Measurements from ENCODE around the gene P4HA1.
A peak's percentile ranks its signal among the peaks of the same experiment; 100 is the strongest.

The P4HA1 gene

DNA sequence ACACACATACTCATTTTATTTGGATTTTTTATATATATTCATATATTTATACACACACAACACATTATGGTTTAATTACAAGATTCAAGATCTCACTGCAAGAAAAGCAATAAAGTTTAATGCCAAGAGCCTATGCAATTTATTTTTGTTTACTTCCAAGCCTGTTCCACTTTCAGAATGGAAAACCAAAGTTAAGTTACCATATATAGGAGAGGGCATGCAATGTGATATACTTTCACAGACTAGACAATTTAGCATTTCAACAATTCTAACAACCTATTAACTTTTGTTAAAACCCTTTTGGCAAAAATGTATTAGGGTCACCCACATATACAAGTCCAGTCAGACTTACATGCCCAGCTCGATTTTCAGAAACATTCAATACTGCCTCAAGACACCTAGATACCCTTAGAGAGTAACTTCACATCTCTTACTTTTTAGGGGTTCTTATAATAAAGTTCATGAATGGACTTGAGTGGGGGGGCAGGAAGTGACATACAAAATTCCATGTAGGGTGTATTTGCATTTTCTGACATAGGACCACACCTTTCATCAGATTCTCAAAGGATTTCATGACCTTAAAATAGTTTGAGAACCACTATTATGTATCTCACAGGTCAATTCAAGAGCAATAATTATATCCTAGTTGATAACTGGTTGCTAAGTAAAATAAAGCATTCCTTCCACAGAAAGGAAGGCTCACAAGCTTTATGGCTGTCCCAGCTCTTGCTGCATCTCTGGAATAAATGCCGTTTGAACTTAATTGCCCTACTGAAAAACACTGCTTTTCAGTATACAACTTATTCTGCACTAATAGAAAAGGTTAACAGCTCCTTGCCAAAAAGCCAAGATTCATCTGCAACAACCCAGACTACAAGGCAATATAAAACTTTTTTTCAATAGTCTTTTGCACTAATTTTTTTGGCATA lies 2.5 kb downstream of the P4HA1 start:
- DNase-seq = no peak

DNA sequence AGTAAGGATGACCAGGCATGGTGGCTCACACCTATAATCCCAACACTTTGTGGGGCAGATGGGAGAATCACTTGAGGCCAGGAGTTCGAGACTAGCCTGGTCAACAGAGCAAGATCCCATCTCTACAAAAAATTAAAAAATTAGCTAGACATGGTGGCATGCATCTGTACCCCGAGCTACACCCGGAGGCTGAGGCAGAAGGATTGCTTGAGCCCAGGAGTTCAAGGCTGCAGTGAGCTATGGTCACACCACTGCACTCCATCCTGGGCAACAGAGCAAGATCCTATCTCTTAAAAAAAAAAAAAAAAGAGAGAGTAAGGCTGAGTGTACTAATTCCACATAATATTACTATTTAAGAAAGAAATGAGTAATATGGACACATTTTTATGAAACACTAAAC lies 3.8 kb downstream of the P4HA1 start:
- no peak for DNase-seq

DNA sequence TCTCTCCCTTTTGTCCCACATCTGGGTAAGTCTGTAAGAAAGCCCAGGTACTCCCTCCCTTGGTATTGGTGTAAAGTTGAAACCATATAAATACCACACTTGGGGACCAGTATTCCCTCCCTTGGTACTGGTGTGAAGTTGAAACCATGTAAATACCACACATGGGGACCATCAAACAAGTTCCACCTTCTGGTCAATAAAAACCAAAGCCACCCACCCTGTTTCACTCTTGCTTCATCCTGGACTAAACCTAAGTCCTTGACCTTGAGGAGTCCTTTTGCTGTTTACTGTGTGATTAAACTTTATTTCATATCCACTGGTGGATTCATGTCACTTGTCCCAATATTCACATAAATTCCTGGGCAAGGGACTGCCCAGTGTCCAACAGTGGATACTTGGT lies 8.4 kb downstream of the P4HA1 start:
- DNase-seq = no peak

DNA sequence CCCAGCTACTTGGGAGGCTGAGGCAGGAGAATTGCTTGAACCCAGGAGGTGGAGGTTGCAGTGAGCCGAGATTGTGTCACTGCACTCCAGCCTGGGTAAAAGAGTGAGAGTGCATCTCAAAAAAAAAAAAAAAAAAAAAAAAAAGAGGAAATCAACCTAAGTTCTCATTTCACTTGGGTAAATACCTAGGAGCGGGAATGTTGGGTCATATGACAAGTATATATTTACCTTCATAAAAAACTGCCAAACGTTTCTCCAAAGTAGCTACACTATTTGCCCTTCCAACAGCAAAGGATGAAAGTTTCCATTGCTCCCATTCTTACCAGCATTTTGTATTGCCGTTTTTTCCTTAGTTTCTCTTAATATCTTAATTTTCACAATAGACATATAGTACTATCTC lies 9.8 kb downstream of the P4HA1 start:
- DNase-seq = no peak

DNA sequence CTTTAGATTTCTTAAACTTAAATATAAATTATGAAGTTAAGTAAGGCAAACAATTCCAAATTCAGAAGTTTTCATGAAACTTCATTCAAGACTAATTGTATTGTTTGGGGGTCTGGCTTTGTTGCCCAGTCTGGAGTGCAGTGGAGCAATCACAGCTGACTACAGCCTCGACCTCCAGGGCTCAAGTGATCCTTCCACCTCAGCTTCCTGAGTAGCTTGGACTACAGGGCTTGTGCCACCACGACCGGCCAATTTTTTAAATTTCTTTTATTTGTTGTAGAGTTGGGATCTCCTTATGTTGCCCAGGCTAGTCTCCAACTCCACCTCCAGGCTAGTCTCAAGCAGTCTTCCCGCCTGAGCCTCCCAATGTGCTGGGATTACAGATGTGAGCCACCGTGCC lies 12.5 kb downstream of the P4HA1 start:
- no peak for DNase-seq

DNA sequence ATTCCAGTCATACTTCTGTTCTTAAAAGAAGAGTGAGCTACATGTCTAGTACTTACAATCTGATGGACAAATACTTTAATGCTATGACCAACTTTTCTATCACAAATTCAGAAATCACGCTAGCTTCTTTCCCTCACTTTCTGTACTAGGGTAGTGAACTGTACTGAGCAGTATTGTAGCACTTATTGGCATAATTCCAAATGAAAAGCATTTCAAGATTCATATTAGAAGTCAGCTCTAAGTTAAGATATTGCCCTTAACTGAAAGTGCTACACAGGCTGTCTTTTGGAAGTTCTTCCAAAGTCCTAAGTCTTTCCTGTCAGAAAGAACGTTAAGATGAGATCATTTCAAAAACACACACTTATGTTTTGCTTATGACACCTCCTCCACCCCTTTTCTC lies 13.4 kb downstream of the P4HA1 start:
- no peak for DNase-seq

DNA sequence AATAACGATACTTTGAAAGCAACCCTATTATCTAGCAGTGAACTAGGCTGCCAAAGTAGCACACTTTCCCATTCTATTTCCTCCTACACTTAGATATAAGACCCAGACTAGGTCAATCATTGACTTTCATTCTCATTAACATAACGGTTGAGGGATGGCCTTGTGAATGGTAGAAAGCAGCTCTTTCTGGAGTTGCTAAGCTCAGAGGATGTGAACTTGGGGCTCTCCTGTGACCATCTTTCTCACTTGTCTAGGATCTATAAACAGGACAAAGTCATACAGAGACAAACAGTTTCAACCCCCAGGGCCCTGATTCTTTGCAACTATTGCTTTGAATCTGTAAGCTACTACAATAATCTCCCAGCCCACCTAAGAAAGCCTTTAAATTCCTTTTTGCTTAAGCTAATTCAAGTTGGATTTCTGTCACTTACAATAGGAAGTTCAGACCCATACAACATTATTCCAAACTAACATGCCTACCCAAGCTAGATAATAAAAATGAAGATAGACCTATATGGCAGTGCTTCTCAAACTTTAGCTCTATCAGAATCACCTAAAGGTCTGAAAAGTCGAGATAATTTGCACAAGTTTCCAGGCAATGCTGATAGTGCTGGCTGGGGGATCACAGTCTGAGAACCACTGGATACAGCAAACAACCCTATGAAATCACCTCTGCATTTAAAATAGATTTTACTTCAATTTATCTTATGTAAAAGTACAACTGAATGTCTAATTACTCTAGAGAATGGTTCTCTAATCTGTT lies 16.7 kb downstream of the P4HA1 start:
- DNase-seq = no peak

DNA sequence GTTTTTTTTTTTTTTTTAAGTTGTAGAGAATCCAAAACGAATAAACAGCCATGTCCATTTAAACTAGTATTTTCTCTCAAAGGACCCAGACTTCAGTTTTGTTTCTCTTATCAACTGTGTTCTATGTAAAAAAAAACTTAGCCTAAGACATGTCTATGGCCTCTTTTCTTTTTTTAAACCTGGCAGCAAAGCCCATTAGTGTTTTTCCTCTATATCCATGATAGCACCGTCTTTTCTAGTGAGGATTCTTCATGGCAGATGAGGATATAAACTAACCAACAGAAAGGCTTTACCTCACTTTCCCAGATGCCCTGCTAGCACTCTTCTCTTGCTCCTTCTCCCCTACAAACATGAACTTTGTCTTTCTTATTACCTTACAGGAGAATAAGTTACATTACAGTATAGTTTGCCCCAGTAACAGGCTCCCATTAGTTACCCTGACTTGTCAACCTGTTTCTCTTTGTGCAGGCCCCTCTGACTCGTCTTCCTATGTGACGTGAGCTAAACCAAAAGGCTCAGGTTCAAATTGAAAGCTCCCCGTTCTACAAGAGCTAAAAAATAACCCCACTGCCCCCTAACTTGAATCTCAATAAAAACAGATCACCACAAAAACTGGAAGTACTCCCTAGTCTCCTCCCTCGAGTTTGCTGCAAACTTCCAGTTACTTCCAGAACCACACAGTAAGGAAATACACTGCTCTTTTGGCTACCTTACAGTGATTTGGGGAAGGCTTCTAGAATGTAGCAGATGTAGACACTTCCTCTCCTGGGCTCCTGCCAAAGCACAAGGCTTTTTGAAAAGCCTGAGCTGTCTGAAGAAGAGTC lies 20.1 kb downstream of the P4HA1 start:
- no peak for DNase-seq

DNA sequence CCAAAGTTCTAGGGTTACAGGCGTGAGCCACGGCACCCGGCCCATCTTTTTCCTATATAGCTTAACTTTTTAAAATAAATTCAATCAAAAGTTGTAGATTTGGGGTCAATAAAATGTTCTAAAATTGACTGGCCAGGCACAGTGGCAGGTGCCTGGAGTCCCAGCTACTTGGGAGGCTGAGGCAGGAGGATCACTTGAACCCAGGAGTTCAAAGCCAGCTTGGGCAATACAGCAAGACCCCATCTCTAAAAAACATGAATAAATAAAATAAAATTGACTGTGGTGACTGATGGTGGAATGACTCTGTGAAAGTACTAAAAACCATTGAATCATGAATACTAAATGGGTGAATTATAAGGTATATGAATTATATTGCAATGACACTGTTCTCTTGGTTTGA lies 20.8 kb downstream of the P4HA1 start:
- DNase-seq = no peak

DNA sequence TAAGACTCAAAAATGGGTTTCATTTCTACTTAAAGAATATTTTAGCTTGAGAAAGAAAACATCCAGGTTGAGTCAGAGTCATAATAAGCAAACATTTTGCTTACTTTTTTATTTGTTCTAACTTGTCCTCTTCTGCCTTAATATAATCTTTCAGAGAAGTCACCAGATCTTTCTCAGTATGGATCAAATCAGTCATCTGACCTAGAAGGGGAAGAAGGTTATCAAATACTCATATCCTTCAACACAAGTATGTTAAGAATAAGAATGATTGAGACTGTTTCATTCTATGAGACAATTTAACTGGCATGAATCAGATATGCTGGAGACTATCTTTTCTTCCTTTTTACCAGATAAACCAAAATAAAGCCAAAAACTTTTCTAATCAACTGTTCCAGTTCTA lies 23.0 kb downstream of the P4HA1 start:
- DNase-seq = no peak

DNA sequence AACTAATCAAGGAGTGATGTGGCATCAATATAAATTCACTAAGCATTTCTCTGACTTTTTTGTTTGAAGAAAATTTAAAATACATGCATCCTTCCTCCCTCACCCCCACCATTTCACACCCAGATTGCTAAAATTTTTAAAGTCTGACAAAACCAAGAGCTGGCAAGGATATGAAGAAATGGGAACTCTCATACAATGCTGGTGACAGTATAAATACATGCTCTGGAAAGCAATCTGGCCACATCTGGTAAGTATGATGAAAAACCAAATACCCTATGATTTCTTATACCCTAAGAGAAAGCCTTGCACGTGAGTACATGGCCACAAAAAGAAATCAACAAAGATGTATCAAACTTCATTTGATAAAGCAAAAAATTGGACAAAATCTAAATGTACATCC lies 31.2 kb downstream of the P4HA1 start:
- DNase-seq = no peak

DNA sequence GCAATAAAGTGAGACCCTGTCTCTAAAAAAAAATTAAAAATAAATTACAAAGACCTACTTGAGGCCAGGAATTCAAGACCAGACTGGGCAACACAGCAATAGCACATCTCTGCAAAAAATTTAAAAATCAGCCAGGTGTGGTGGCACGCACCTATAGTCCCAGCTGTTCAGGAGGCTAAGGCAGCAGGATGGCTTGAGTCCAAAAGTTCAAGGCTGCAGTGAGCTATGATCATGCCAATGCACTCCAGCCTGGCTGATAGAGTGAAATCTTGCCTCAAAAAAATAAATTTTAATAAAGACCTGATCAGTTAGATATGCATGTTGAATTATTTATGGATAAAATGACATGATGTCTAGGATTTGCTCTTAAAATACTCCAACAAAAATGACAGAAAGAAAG lies 34.9 kb downstream of the P4HA1 start:
- DNase-seq = no peak

DNA sequence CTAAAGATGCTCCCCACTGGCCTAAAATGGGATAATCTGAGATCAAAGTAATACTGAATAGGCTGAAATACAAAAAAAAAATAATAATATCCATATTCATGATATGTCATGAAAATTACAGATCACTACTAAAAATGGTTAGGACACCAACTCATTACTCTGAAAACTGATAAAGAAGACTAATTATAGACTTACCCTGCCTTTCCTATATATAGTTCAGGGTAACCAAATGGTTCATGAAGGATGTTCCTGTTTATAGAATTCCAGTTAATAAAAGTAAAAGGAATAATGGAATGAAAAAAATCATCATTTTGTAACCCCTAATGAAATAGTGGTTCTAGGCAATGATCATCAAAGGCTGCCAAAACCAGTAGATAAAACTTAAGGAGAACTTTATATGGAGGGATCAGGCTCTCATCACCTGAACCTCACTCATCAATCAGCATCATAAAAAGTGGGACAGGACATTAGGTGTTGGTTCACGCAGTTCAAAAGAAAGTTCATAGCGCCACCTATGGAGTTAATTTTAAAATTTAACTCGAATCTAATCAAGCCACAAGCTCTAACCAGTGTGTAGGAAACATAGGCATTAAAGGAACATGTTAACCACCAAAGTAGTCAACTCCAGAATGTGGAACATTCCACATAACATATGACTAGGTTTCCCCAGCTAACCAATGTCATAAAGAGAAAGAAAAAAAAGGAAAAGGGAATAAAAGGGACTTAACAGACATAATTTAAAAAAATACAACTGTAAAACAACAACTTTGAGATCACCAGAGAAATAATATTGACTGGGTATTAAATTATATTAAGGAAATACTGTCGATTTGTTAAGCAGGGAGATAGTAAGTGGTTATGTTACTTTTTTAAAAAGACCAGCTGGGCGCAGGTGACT lies 35.7 kb downstream of the P4HA1 start:
- peak; percentile 2 for DNase-seq

DNA sequence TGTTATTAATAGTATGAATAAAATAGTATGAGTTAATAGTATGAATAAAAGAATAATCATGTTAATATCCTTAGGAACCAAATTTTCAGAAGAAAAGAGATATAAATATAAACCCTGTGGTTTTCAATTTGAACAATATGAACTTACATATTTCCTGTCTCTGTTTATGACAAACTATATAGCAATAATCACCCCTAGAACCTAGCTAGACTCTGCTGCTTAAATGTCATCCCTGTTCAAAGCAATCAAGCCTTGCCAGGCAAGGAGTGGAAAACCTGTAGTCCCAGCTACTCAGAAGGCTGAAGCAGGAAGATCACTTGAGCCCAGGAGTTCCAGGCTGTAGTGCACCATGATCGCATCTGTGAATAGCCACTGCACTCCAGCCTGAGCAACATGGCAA lies 36.5 kb downstream of the P4HA1 start:
- no peak for DNase-seq

DNA sequence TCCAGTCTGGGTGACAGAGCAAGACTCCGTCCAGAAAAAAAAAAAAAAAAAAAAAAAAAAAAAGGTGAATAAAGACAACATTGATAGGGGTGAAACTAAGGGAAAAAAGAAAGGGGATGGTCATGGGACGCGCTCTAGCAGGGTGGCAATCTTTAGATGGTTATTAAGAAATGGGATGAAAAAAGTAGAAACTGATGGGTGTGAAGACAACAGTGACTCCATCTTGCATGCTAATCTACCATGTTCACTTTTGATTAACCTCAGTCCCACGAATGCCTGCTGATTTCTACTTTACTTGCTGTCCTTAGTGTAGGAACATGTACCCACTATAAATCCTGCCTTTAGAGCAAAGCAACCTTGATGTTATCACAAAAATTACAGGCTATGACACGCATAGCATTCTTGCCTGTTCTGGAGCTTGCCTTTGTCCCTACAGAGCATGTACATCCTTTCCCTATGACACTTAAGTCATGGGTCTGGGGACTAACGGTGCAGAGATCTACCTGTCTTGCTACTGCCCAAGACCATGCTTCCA lies 38.5 kb downstream of the P4HA1 start:
- DNase-seq = no peak

DNA sequence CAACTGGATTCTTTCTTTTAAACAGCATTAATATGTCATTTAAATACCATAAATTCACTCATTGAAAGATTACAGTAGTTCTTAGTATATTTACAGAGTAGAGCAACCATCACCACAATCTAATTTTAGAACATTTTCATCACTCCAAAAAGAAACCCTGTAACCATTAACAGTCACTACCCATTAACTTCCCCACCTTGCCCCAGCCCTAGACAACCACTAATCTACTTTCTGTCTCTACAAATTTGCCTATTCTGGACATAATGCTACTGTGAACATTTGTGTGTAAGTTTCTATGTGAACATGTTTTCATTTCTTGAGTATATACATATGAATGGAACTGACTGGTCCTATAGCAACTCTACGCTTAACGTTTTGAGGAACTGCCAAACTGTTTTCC lies 42.4 kb downstream of the P4HA1 start:
- DNase-seq = no peak

DNA sequence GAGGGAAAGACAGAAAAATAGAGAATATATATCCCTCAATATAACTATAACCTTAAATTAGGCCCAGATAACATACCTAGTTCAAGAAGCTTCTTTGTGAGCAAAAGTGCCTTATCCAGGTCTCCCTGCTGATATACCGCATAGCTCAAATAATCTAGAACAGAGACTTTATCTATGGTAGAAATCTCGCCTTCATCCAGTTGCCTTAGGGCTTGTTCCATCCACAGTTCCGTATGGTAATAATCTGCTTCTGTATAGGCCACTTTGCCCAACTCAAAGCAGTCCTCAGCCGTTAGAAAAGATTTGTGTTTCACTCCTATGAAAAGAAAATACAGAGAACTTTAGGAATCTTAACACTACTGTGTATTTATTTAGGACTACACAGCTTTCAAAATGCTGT lies 43.4 kb downstream of the P4HA1 start:
- no peak for DNase-seq

DNA sequence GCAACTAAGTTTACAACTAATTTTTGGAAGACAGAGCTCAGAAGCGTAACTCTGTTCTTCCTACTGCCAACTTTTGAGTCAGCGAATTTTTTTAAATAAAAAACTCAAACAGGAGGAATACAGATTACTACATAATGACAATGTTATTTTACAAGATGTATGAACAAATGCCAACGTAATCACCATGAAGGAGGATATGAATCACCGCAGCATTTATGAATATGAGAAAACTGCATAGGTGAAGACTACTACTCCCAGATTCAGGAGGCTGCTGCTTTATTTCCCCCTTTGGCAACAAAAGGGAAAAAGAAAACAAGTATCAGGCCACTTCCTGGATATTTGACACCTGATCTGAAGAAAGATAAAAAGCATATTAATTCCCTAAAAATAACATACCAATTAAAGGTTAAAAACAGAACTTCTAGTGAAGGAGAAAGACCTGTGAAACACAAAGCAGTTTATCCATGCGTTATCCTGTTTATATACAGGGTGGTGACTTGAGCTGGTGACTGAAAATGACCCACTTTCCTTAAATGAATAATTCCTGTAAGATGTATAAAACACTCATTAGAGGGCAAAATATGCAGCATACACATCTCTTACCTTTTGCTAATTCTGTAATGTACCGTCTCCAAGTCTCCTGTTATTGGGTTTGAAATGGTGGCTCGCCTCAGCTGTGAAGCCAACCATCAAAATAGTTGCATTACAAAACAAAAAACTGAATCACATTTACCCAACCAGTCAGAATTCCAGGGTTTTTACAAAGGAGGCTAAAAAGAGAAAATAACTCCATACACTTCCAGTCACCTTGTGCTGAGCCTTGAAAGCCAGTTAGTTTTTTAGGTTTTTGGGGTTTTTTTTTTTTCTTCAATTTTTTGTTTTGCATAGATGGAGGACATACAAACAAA lies 52.0 kb downstream of the P4HA1 start:
- no peak for DNase-seq

DNA sequence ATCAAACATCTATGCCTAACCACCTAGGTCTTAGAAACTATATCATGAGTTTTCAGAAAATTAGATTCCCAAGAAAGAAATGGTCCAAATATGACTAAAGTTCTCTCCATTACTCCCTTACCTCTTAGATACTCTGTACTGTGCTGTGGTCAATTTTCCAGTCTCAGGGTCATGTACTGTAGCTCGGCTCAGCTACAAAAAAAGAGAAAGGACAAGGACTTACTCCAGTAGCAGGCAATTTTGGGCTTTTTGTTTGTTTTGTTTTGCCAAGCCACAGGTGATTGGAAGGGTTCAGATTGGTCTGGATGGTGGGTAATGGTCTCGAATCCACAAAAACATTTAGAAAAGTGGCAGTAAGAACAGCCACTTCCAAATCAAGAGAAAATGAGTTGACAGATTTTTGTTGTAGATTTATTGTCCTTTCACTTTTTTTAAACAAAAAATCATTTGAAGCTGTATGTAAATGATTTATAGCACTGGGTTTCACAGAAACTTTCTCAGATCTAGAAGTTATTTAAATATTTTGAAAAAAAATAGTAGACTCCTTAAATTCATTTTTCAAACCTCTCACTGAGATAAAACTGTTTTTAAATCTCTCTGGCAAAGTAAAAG lies 52.8 kb downstream of the P4HA1 start:
- no peak for DNase-seq

DNA sequence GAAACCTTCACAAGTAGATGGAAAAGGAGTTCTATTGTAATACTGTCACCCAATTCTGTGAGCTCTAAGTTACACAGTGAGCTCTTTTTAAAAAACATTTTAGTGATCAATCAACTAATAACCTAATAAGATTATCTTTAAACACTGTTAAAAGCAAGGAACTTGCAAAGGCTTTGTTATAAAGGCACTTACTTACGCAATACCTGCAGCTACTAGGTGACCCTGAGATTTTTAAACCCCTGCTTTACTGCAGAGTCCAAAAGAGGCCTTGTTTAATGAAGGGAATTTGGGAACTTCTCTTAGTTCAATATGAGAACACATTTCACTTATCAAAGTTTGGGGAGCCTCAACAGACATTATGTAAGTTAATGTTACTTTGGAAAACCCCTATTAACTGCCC lies 53.3 kb downstream of the P4HA1 start:
- no peak for DNase-seq

DNA sequence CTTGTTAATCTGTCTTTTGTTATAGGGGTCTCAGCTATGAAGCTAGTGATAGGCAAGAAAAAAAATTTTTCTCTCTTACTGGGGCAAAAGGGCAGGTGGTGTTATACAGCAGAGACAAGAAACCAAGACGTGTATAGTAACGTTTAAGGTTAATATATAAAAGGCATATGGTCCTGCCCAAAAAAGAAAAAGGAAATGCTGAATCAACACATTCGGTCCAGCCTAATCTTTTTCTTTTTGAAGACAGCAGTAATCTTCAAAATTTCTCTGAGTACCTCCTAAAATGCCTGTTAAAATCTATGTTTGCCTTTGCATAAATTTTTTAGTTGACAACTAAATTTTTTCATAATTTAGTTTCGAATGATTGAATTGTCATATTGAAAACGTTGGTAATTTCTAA lies 54.5 kb downstream of the P4HA1 start:
- DNase-seq = no peak
